Smooth muscle cell of the coronary artery (primary cell): ENCODE results near the gene JAK3. TPM values are rescaled to one million over a fixed set of nuclear protein-coding genes. Genes with fewer than 3 reads are reported as not detected.

Experiments used
- total RNA-seq: library from RNA; depleted of rRNA; stranded (reverse); fragments of >200 nt; gene quantifications from 2 replicates; pipeline ENCODE4 v1.2.3, GENCODE V29; 2014; ENCODE audit warnings: low replicate concordance

The JAK3 gene
- 1.3 and 1.9 TPM in 2 replicates for total RNA-seq

GRCh38 chr19:17847538-17848366, at the start of gene JAK3:
JAK3 (minus strand) TSS chr19:17847982; CDS start chr19:17844417, 3,565 bp downstream.

GRCh38 chr19:17871878-17872250, 24.1 kb upstream of the JAK3 start, which contains the start of gene SLC5A5:
SLC5A5 (plus strand) TSS chr19:17871945; CDS start chr19:17872320, 375 bp downstream.

GRCh38 chr19:17859533-17860330, 11.9 kb upstream of the JAK3 start, which contains the start of gene RPL18A:
RPL18A (plus strand) TSS chr19:17859910; CDS start chr19:17859957, 47 bp downstream.

GRCh38 chr19:17821190-17821589, 26.6 kb downstream of the JAK3 start, which contains the start of gene INSL3:
INSL3 (minus strand) TSS chr19:17821519; CDS start chr19:17821506, 13 bp downstream.

GRCh38 chr19:17794731-17795494, 52.9 kb downstream of the JAK3 start, which contains the start of gene B3GNT3:
B3GNT3 (plus strand) TSS chr19:17795138; CDS start chr19:17807808, 12,670 bp downstream.

Other genes starting within 250 kb of the JAK3 start
- gene UNC13A, start 159.6 kb downstream of the JAK3 start, total RNA-seq: 0.70 and 2.2 TPM in 2 replicates
- 17.3 and 17.5 TPM in 2 replicates for gene MAP1S, start 128.5 kb downstream of the JAK3 start, total RNA-seq
- 0.12 and 0.15 TPM in 2 replicates for gene FCHO1, start 96.5 kb downstream of the JAK3 start, total RNA-seq
- gene B3GNT3, start 52.8 kb downstream of the JAK3 start, total RNA-seq: not detected in 2 replicates
- gene INSL3, start 26.5 kb downstream of the JAK3 start, total RNA-seq: not detected in 2 replicates
- gene RPL18A, start 11.9 kb upstream of the JAK3 start, total RNA-seq: 662 and 1,392 TPM in 2 replicates
- not detected in 2 replicates for gene SLC5A5, start 24.0 kb upstream of the JAK3 start, total RNA-seq
- 42.5 and 59.5 TPM in 2 replicates for gene CCDC124, start 85.0 kb upstream of the JAK3 start, total RNA-seq
- gene KCNN1, start 119.1 kb upstream of the JAK3 start, total RNA-seq: not detected in 2 replicates
- gene ARRDC2, start 160.2 kb upstream of the JAK3 start, total RNA-seq: 4.2 and 5.9 TPM in 2 replicates
- gene IL12RB1, start 239.0 kb upstream of the JAK3 start, total RNA-seq: 0.35 TPM in 1 of 2 replicates, not detected in the other
- gene MAST3, start 249.8 kb upstream of the JAK3 start, total RNA-seq: 1.7 and 3.2 TPM in 2 replicates